RWPE2 (cell line): ENCODE data around the gene RBM44.
A peak's percentile ranks its signal among the peaks of the same experiment; 100 is the strongest.

Experiments
- ATAC-seq: fragments of 200-7000 bp; cut with Tn5 transposase; 3 replicates; pipeline ENCODE4 v1.9.1; 2021; ENCODE audit warnings: low read depth
- DNase-seq: peaks from one replicate; pipeline ENCODE4 v3.0.0-alpha.2; 2020; ENCODE audit warnings: low spot score
- H3K27ac ChIP-seq: fragments of 450-650 bp; 2 replicates; pipeline ENCODE4 v1.5.1; 2017; ENCODE audit warnings: mild to moderate bottlenecking; ENCODE audit not compliant: poor library complexity, severe bottlenecking
- H3K27me3 ChIP-seq: fragments of 250-450 bp; sonication (Bioruptor Pico); 2 replicates; pipeline ENCODE4 v1.5.1; 2021; ENCODE audit warnings: mild to moderate bottlenecking, moderate library complexity; ENCODE audit not compliant: insufficient read depth, poor library complexity, severe bottlenecking
- H3K36me3 ChIP-seq: fragments of 250-450 bp; sonication (Bioruptor Pico); 2 replicates; pipeline ENCODE4 v1.5.1; 2020; ENCODE audit warnings: low read depth, mild to moderate bottlenecking, moderate library complexity
- H3K4me1 ChIP-seq: fragments of 250-450 bp; sonication (Bioruptor Pico); 2 replicates; pipeline ENCODE4 v1.5.1; 2021; ENCODE audit warnings: mild to moderate bottlenecking, moderate library complexity; ENCODE audit not compliant: insufficient read depth, poor library complexity, severe bottlenecking
- H3K4me3 ChIP-seq: fragments of 250-450 bp; sonication (Bioruptor Pico); 2 replicates; pipeline ENCODE4 v1.5.1; 2021; ENCODE audit warnings: mild to moderate bottlenecking, moderate library complexity; ENCODE audit not compliant: severe bottlenecking
- H3K9me3 ChIP-seq: fragments of 250-450 bp; sonication (Bioruptor Pico); 2 replicates; pipeline ENCODE4 v1.5.1; 2021; ENCODE audit warnings: mild to moderate bottlenecking, moderate library complexity; ENCODE audit not compliant: severe bottlenecking
- CTCF ChIP-seq: fragments of 450-650 bp; IDR thresholded peaks from one replicate; pipeline ENCODE4 v1.5.1; 2017; ENCODE audit warnings: mild to moderate bottlenecking, moderate library complexity; ENCODE audit not compliant: poor library complexity, severe bottlenecking

Gene RBM44

DNA sequence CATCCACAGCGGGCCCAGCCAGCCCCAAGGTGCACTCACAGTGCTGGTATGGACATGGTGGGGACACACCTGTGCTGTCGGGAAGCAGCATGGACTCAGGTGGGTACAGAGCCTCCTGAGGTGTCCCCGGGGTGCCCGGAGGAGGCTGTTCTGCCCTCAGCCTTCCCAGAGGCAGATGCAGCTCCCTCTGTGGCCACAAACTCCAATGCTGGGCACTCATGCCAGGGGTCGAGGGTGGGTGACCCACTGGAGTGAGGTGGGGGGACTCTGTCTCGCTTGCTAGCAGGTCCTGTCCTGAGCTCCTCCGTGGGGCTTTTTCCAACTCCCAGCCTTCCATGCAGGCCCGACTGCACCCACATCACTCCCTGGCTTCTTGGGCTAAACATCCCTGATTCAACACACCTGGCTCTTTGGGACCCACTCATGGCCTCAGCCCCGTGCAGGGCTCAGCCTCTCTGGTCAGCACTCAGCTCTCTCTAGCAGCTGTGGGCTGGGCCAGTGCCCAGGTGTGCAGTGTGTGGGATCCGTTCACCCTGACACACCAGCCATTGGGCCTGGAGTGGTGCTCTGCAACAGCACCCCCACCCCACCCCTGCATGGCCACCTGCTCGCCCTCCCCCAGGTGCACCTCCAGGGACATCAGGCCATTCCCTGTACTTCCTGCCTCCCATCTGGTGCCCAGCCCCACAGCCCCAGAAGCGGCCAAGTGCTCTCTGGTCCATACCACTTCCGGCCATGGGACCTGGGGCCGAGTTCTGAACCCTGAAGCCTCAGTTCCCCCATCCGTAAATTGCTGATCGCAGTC, 76.9 kb downstream of the RBM44 start:
- ATAC-seq (no peak), DNase-seq (no peak)
- TF ChIP-seq CTCF, result no peak
- Histone ChIP-seq H3K4me3 (no peak overlapping the region), H3K36me3 (no peaks in the 10 kb centered on the region), H3K27ac (peak overlapping the region; percentile 81), H3K9me3 (no peaks in the 10 kb centered on the region), H3K4me1 (peaks cover 41% of the 10 kb centered on the region), H3K27me3 (no peaks in the 10 kb centered on the region)

- peaks cover 41% of the 10 kb centered on the region for H3K4me1 ChIP-seq
- TF ChIP-seq CTCF, result no peak
- no peaks in the 10 kb centered on the region for H3K9me3 ChIP-seq
- peak overlapping the region; percentile 81 for H3K27ac ChIP-seq
- no peaks in the 10 kb centered on the region for H3K36me3 ChIP-seq
- no peaks in the 10 kb centered on the region for H3K27me3 ChIP-seq
- DNase-seq (no peak), ATAC-seq (no peak)
- H3K4me3 ChIP-seq, result no peak overlapping the region
Observed at GRCh38 chr2:237876061-237876526, 77.5 kb downstream of the RBM44 start.

DNA sequence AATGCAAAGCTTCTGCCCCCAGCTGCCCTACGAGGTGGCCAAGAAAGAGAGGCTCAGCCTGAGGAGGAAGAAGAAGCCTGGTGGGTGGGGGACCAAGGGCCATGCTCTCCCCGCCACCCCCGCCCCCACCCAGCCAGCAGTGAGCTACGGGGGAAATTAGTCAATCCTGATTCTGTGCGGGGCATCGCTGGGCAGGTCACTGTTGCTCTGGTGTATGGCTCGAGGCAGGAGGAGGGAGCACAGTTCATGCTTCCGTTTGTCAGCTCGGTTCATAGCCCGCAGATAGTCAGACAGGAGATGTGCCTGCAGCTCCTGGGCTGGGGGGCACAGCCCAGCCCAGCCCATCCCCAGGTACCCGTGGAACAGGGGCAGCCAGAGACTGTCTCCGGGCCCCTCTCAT, 78.0 kb downstream of the RBM44 start:
- Histone ChIP-seq H3K4me1 (peaks cover 41% of the 10 kb centered on the region), H3K27me3 (no peaks in the 10 kb centered on the region), H3K9me3 (no peaks in the 10 kb centered on the region), H3K27ac (peak overlapping the region; percentile 81), H3K36me3 (no peaks in the 10 kb centered on the region), H3K4me3 (no peak overlapping the region)
- TF ChIP-seq CTCF, result no peak
- DNase-seq (no peak), ATAC-seq (no peak)

- no peak overlapping the region for H3K4me3 ChIP-seq
- DNase-seq, result no peak
- H3K27ac ChIP-seq, result peak overlapping the region; percentile 81
- H3K9me3 ChIP-seq, result no peaks in the 10 kb centered on the region
- no peak for TF ChIP-seq CTCF
- H3K4me1 ChIP-seq, result peaks cover 41% of the 10 kb centered on the region
- H3K36me3 ChIP-seq, result no peaks in the 10 kb centered on the region
- ATAC-seq, result no peak
- H3K27me3 ChIP-seq, result no peaks in the 10 kb centered on the region
Observed at GRCh38 chr2:237876951-237877491, 78.4 kb downstream of the RBM44 start.
